ENCODE measurements around the gene PDE6G.

- TF ChIP-seq CTCF (conservative IDR thresholded peaks at IDR 0.05; ENCODE audit: low read length) (no peak), EZH2phosphoT487 (IDR thresholded peaks at IDR 0.05; ENCODE audit: borderline replicate concordance) (no peak)
These were observed 26.1 kb downstream of the PDE6G start for GRCh38 chr17:81630274-81630673.
